Immature natural killer cell (primary cell): ENCODE results near the gene DMAC1. TPM values are rescaled to one million over a fixed set of nuclear protein-coding genes. Genes with fewer than 3 reads are reported as not detected.

Experiments
- DNase-seq, 3 donors: peaks; one replicate each; pipeline ENCODE4 v3.0.0; 2022; ENCODE audit warnings: mixed read lengths in 1 of 3
- H3K27ac Mint-ChIP-seq, 6 donors: one replicate each; pipeline ENCODE4 v1.8.0; 2020; ENCODE audit warnings: mixed read lengths in 6 of 6, mild to moderate bottlenecking in 5 of 6, inconsistent platforms in 4 of 6, moderate library complexity in 3 of 6
- H3K27me3 Mint-ChIP-seq, 3 donors: one replicate each; pipeline ENCODE4 v1.8.0; 2020 to 2021; ENCODE audit warnings: low read depth in 3 of 3, mild to moderate bottlenecking in 3 of 3, mixed read lengths in 3 of 3, moderate library complexity in 3 of 3, inconsistent platforms in 1 of 3
- H3K36me3 Mint-ChIP-seq, 3 donors: one replicate each; pipeline ENCODE4 v1.8.0; 2020; ENCODE audit warnings: mixed read lengths in 3 of 3, inconsistent platforms in 2 of 3, mild to moderate bottlenecking in 2 of 3
- H3K4me1 Mint-ChIP-seq, 2 donors: one replicate each; pipeline ENCODE4 v1.8.0; 2020; ENCODE audit warnings: inconsistent platforms in 2 of 2, mild to moderate bottlenecking in 2 of 2, mixed read lengths in 2 of 2, moderate library complexity in 1 of 2
- H3K4me3 Mint-ChIP-seq, 5 donors: one replicate each; pipeline ENCODE4 v1.8.0; 2020; ENCODE audit warnings: mild to moderate bottlenecking in 5 of 5, mixed read lengths in 5 of 5, inconsistent platforms in 3 of 5, moderate library complexity in 3 of 5
- H3K9me3 Mint-ChIP-seq, 6 donors: one replicate each; pipeline ENCODE4 v1.8.0; 2020; ENCODE audit warnings: mild to moderate bottlenecking in 6 of 6, mixed read lengths in 6 of 6, inconsistent platforms in 4 of 6, moderate library complexity in 3 of 6
- polyA plus RNA-seq, 3 donors: library from polyadenylated mRNA; unstranded; fragments of 300-500 nt; fragmentation: Illumina TruSeq; gene quantifications; one replicate each; pipeline ENCODE4 v1.2.3, GENCODE V29; 2021

Gene DMAC1, protein sequence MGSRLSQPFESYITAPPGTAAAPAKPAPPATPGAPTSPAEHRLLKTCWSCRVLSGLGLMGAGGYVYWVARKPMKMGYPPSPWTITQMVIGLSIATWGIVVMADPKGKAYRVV
- 10 to 100 TPM; 17.6 to 76.7 (median 46.0) TPM for polyA plus RNA-seq

DNA sequence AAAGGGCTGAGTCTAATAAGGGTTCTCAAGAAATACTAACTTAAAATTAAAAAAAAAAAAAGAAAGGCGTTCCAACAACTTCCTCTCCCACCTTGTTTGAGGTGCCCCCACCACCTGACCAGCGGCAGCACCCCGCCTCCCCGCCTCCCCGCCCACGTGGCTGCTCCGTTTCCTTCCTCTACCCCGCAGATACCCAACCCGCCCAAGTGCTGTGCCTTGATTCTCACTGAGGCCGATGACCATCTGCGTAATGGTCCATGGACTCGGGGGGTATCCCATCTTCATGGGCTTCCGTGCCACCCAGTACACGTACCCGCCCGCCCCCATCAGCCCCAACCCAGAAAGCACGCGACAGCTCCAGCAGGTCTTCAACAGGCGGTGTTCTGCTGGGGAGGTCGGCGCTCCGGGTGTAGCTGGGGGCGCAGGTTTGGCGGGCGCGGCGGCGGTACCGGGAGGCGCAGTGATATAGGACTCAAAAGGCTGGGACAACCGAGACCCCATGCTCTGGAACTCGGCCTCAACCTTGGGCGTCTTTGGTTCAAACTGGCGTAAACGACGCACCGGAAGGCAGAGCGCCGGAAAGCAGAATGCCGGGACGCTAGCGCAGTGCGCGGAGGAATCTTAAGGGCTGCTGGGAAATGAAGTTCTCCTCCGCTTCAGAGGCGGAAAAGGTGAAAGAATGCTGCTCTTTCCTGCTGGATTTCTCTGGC lies at the start of gene DMAC1:
DMAC1 (minus strand) TSS at position 545 of the 710 bp plus-strand sequence; CDS start at position 501, 44 bp downstream.
- Mint-ChIP-seq H3K4me1 (peaks cover 23 to 36% of the 10 kb centered on the region in 2 donors), H3K27me3 (peaks cover 0 to 5% (median 3%) of the 10 kb centered on the region in 3 donors), H3K9me3 (no peaks in the 10 kb centered on the region), H3K27ac (peak within 1 kb of the TSS; percentile 80 to 96 (median 90)), H3K4me3 (peak within 1 kb of the TSS; percentile 92 to 96 (median 94)), H3K36me3 (peaks cover 9 to 21% (median 9%) of the 10 kb centered on the region in 3 donors)
- DNase-seq, result peak; percentile 60 to 72 (median 68)

DNA sequence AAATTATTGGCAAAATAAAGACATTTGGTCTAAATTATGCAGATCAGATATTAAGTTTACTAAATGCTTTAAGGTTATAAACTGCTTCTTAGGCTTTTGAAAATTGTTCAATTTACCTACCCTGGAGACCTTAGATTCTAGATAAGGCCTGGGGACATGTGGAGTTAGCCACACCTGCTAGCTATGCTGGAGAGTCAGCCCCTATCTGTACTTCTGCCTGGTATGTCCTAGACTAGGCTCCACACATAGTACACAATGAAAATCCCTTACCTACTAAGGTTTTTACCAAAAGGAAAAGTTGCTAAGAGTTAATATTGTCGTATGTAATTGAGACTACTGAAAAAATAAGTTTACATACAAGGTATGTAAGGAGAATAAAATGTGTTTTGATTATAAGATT lies 49.8 kb upstream of the DMAC1 start:
- Mint-ChIP-seq H3K27me3 (no peaks in the 10 kb centered on the region), H3K27ac (no peak overlapping the region), H3K4me3 (no peak overlapping the region), H3K4me1 (no peaks in the 10 kb centered on the region), H3K9me3 (no peaks in the 10 kb centered on the region), H3K36me3 (no peaks in the 10 kb centered on the region)
- DNase-seq, result no peak

DNA sequence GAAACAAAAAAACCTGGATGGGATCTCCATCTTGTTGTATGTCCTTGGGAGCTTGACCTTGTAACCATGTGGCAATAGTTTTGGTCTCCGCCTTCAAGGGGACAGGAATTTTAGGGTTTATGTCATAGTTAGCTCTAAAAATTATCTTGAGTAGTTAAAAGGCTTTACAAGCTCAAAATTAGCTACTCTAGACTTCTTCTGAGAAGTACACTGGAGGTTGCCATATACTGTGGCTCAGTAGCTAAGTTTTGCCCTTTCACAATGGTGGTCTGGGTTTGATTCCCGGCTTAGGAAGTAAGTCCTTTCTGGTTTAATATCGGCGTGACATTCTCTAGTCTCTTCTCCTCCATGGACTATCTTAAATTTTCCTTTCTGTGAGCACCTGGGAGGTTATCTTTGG lies 48.9 kb upstream of the DMAC1 start:
- H3K4me3 Mint-ChIP-seq, result no peak overlapping the region
- H3K9me3 Mint-ChIP-seq, result no peaks in the 10 kb centered on the region
- H3K4me1 Mint-ChIP-seq, result no peaks in the 10 kb centered on the region
- H3K27ac Mint-ChIP-seq, result no peak overlapping the region
- H3K36me3 Mint-ChIP-seq, result no peaks in the 10 kb centered on the region
- H3K27me3 Mint-ChIP-seq, result no peaks in the 10 kb centered on the region
- DNase-seq, result no peak

DNA sequence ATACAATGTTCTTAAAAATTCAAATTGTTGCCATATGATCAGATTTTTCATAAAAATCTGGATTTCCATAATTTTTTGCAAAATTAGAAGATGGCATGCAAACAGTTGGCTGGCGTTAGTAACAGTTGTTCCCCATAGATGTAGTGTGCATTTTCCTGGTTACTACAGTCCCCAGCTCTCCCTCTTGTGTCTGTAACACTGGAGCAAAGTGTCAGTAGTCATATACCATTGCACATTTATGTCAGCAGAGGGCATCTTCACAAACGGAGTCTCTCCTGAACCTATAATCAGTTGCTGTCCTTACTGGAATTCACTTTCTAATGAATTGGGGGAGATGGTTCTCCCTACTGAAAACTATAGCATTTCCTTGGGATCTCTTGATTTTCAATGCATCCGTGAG lies 44.7 kb upstream of the DMAC1 start:
- H3K9me3 Mint-ChIP-seq, result no peaks in the 10 kb centered on the region
- no peaks in the 10 kb centered on the region for H3K27me3 Mint-ChIP-seq
- no peak overlapping the region for H3K4me3 Mint-ChIP-seq
- H3K36me3 Mint-ChIP-seq, result no peaks in the 10 kb centered on the region
- no peak overlapping the region for H3K27ac Mint-ChIP-seq
- H3K4me1 Mint-ChIP-seq, result no peaks in the 10 kb centered on the region
- peak; percentile 11 to 45 (median 36) for DNase-seq

DNA sequence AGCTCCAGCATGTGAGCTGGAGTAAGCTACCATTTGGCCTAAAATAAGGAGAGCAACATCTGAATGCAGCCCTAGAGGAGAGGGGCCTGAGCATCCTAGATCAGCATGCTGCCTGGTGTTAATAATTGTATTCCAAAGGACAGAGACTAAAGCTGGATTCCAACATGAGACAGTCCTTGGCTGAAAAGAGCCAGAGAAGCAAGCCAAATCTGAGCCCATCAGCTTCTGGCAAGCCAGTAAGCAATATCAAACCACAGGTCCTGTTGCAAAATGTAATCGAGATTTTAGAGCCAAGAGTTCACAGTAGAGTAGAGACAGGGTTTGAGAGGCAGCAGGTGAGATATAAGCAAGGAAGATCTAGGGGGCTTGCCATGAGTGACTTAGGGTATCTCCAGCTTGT lies 42.3 kb upstream of the DMAC1 start:
- no peak overlapping the region for H3K4me3 Mint-ChIP-seq
- no peak for DNase-seq
- no peaks in the 10 kb centered on the region for H3K9me3 Mint-ChIP-seq
- H3K4me1 Mint-ChIP-seq, result no peaks in the 10 kb centered on the region
- no peak overlapping the region for H3K27ac Mint-ChIP-seq
- H3K36me3 Mint-ChIP-seq, result no peaks in the 10 kb centered on the region
- peaks cover 0 to 6% (median 0%) of the 10 kb centered on the region in 3 donors for H3K27me3 Mint-ChIP-seq

DNA sequence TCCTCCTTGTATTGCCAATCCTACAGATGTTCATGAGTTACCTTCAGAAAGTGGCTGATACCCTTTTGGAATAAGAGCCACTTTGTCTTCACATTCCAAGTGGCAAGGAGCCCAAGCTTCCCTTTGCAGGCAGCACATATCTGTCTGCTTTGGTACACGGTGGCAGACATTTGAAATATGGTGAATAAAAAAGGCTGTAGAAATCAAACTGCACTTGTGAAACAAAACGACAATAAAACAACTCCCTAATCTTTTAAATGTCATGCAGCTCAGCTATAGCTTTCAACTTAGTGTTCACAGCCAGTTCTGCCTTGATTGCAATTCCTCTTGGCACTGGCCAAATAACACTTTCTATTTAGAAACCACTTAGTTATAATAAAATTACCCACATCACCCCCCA lies 35.0 kb upstream of the DMAC1 start:
- DNase-seq, result no peak
- peaks cover 1 to 19% (median 1%) of the 10 kb centered on the region in 3 donors for H3K27me3 Mint-ChIP-seq
- peaks cover 0 to 3% (median 0%) of the 10 kb centered on the region in 6 donors for H3K9me3 Mint-ChIP-seq
- H3K4me3 Mint-ChIP-seq, result no peak overlapping the region
- H3K27ac Mint-ChIP-seq, result no peak overlapping the region
- H3K4me1 Mint-ChIP-seq, result no peaks in the 10 kb centered on the region
- no peaks in the 10 kb centered on the region for H3K36me3 Mint-ChIP-seq

DNA sequence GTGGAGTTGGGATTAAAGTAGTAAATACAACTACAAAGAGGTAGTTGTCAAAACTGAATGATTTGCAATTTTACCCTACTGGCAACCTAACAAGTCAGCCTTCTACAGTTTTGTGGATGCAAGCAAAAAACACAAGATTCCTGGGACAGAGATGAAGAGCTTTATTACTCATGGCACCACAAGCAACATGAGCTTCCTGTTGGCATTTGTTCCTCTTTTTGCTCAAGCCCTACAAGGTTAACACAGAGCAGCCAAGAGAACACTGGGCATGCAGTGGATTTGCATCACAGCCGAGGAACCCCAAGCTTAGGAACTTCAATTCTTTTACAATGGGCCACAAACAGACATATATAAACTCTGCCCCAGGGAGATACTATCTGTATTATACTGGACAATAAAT lies 28.8 kb upstream of the DMAC1 start:
- H3K9me3 Mint-ChIP-seq, result no peaks in the 10 kb centered on the region
- no peaks in the 10 kb centered on the region for H3K36me3 Mint-ChIP-seq
- H3K27me3 Mint-ChIP-seq, result peaks cover 2 to 3% (median 3%) of the 10 kb centered on the region in 3 donors
- DNase-seq, result no peak
- H3K4me3 Mint-ChIP-seq, result no peak overlapping the region
- H3K27ac Mint-ChIP-seq, result no peak overlapping the region
- no peaks in the 10 kb centered on the region for H3K4me1 Mint-ChIP-seq

DNA sequence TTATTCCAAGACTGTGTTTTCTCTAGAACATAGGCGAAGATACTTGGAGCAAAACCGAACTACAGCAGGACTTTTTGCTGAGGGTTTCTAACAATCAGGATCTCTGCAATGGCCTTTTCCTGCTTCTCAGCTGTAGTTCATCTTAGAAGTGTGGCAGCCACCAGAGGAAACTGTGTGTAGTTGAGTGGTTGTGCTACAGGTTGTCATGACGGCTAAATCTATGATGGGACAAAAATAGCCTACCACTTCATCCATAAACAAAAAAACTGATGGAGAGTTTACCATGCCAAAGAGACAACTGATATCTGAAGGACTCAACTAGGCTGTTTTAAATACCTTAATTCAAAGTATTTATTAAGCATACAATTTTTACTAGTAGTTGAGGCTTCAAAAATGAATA lies 28.2 kb upstream of the DMAC1 start:
- no peak overlapping the region for H3K27ac Mint-ChIP-seq
- no peaks in the 10 kb centered on the region for H3K9me3 Mint-ChIP-seq
- no peak for DNase-seq
- no peak overlapping the region for H3K4me3 Mint-ChIP-seq
- no peaks in the 10 kb centered on the region for H3K36me3 Mint-ChIP-seq
- H3K27me3 Mint-ChIP-seq, result peaks cover 2 to 3% (median 3%) of the 10 kb centered on the region in 3 donors
- H3K4me1 Mint-ChIP-seq, result no peaks in the 10 kb centered on the region

DNA sequence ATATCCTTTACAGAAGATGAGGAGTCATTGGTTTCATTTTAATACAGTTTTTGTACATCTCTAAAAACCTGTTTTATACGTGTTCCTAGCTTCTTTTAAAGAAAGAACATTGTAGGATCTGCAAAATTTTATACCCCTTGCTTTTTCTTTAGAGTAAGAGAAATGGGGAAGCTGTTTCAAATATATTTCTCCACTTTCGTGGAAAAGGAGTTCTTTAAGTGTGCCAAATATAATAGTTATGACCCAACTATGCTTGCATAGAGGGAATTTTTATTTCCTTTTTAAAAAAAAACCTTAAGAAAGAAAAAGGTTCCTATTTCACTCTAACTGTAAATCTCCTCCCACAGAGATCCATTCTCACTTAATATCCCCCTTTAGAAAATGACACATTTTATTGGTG lies 27.5 kb upstream of the DMAC1 start:
- Mint-ChIP-seq H3K4me3 (no peak overlapping the region), H3K9me3 (no peaks in the 10 kb centered on the region), H3K36me3 (no peaks in the 10 kb centered on the region), H3K27ac (no peak overlapping the region), H3K4me1 (no peaks in the 10 kb centered on the region), H3K27me3 (peaks cover 2 to 3% (median 3%) of the 10 kb centered on the region in 3 donors)
- no peak for DNase-seq

DNA sequence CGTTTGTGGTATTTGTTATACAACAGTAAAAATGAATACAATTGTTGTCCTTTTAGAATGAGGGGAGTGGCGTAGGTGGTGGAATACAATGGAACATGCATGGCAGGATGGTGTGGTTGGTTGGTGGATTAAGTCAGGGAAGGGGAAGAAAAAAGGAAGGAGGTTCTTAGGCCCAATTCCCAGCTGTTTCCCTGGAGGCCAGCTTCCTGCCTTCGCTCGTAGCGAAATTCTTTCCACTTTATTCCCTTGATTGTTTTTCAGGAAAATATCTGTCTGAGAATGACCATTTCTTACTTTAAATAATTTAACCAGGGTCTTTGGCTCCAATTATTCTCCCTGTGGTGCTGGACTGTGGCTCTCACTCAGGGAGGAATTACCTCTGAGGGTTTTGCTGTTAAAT lies 24.1 kb upstream of the DMAC1 start:
- H3K36me3 Mint-ChIP-seq, result no peaks in the 10 kb centered on the region
- no peaks in the 10 kb centered on the region for H3K4me1 Mint-ChIP-seq
- peaks cover 0 to 2% (median 0%) of the 10 kb centered on the region in 3 donors for H3K27me3 Mint-ChIP-seq
- no peak overlapping the region for H3K4me3 Mint-ChIP-seq
- no peaks in the 10 kb centered on the region for H3K9me3 Mint-ChIP-seq
- H3K27ac Mint-ChIP-seq, result no peak overlapping the region
- DNase-seq, result no peak

DNA sequence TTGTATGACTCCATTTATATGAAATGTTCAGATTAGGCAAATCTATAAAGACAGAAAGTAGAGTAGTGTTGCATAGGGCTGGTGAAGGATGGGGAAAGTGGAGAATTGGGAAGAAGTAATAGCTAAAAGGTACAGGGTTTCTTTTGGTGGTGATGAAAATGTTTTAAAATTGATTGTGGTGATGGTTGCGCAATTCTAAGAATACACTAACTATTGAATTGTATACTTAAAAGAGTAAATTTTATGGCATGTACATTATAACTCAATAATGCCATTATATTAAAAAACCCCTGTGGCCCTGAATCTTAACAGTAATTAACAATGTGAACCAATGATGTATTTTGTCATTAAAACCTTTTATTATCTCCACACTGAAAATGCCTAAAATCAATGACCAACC lies 20.4 kb upstream of the DMAC1 start:
- no peak for DNase-seq
- Mint-ChIP-seq H3K27ac (no peak overlapping the region), H3K4me3 (no peak overlapping the region)

DNA sequence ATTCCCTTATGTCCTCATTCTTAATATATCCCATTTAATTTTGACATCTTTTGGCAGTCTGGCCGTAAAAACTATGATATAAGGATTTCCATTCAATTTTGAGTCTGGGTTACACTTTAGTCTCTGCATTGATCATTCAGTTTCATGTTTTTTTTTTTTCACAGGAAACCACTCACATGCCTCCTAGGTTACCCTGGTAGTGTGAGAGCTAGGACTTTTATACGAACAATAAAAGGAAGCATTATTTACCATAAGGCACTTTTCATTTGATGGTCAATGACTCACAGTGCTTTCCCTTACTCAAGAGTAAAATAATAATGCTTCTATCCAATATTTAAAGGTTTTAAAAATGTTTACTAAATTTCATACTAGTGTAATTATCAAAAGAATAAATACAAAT lies 16.4 kb upstream of the DMAC1 start:
- Mint-ChIP-seq H3K4me3 (no peak overlapping the region), H3K36me3 (no peaks in the 10 kb centered on the region), H3K4me1 (peaks cover 4 to 5% of the 10 kb centered on the region in 2 donors), H3K27me3 (peaks cover 0 to 2% (median 0%) of the 10 kb centered on the region in 3 donors), H3K9me3 (no peaks in the 10 kb centered on the region), H3K27ac (no peak overlapping the region)
- no peak for DNase-seq

More for the DNA sequence above, 20.4 kb upstream of the DMAC1 start:
- no peaks in the 10 kb centered on the region for H3K4me1 Mint-ChIP-seq
- H3K36me3 Mint-ChIP-seq, result no peaks in the 10 kb centered on the region
- no peaks in the 10 kb centered on the region for H3K27me3 Mint-ChIP-seq
- H3K9me3 Mint-ChIP-seq, result no peaks in the 10 kb centered on the region

DNA sequence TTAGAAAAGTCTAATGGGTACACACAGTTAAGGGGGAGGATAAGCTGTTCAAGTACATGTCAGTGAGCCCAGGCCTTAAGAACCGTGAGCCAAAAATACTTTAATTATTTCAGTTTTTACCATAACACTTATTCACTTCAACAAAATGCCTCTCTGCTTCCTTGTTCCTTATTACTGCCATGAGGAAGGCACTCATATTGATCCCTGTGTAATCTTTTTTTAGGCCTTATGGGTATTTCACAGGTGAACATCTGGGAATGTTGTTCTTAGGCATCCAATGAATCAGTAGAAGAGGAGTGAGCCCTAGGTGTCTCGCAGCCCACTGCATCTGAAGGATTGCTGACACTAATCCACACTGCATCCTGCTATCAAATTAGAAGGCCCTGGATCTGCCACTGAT lies 13.5 kb upstream of the DMAC1 start:
- Mint-ChIP-seq H3K27me3 (peaks cover 0 to 2% (median 0%) of the 10 kb centered on the region in 3 donors), H3K4me3 (no peak overlapping the region), H3K4me1 (peaks cover 4 to 5% of the 10 kb centered on the region in 2 donors), H3K27ac (no peak overlapping the region), H3K9me3 (no peaks in the 10 kb centered on the region), H3K36me3 (no peaks in the 10 kb centered on the region)
- DNase-seq, result no peak

DNA sequence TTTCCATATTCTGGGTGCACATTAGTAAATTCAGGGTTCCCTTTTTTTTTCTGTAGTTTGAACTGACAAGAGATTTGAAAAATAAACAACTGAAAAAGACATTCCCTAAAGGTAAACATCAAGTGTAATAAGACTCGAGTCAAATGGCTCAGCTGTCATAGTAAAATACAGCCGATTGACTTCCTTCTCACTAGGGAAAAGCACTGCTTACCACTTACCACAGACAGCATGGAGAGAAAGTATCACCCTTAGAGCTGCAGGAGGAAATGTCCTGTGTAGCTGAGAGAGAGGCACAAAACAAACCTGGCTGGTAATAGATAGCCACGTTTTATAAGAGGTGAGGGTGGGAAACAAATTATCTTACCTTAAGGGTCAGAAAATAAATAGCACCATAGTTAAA lies 12.1 kb upstream of the DMAC1 start:
- Mint-ChIP-seq H3K9me3 (no peaks in the 10 kb centered on the region), H3K36me3 (no peaks in the 10 kb centered on the region), H3K27ac (no peak overlapping the region)

DNA sequence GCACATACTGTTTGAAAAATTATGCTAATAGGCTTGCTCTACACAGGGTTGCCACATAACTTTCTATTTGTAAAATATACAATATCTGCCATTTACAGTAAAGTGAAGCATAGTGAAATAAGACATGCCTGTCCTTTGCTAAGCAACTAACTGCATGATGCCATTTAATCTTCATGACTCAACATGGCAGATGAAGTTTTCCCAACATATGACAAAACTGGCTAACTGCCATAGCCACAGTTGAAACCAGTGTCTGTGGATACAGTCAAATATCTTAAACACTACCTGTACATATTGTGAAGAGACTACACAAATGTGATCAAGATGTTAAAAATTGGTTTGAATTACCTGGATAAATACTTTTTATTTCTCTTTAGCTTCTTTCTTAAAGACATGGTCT lies 3.1 kb upstream of the DMAC1 start:
- no peak overlapping the region for H3K27ac Mint-ChIP-seq
- H3K27me3 Mint-ChIP-seq, result peaks cover 0 to 6% (median 5%) of the 10 kb centered on the region in 3 donors
- peaks cover 17 to 19% of the 10 kb centered on the region in 2 donors for H3K4me1 Mint-ChIP-seq
- DNase-seq, result no peak
- no peak overlapping the region for H3K4me3 Mint-ChIP-seq
- no peaks in the 10 kb centered on the region for H3K9me3 Mint-ChIP-seq
- peaks cover 0 to 4% (median 0%) of the 10 kb centered on the region in 3 donors for H3K36me3 Mint-ChIP-seq

More for the DNA sequence above, 12.1 kb upstream of the DMAC1 start:
- peaks cover 4 to 5% of the 10 kb centered on the region in 2 donors for H3K4me1 Mint-ChIP-seq
- no peak for DNase-seq
- peaks cover 0 to 2% (median 2%) of the 10 kb centered on the region in 3 donors for H3K27me3 Mint-ChIP-seq
- H3K4me3 Mint-ChIP-seq, result no peak overlapping the region
